K562 (cell line): ENCODE data around the gene ANKS3. TPM values are rescaled to one million over a fixed set of nuclear protein-coding genes. Genes with fewer than 3 reads are reported as not detected.

Experiments used
- ATAC-seq: fragments of 200-7000 bp; cut with Tn5 transposase; 3 replicates; pipeline ENCODE4 v1.9.1; 2020; ENCODE audit warnings: moderate library complexity
- BruUV-seq: library from RNA; stranded (reverse); fragments of 400-500 nt; replicated peaks from 2 replicates; lab custom pipeline; 2021; lab: Mats Ljungman, UMichigan
- CTCF ChIA-PET: fragments of 300-600 bp; formaldehyde crosslinking; extraction: SDS; loops from one replicate; lab custom pipeline; 2021; ENCODE audit warnings: low intra/inter-chr PET ratio; lab: Yijun Ruan, JAX
- POLR2A ChIA-PET: fragments of 300-600, 350-650 bp; sonication (Branson Sonifier 250); formaldehyde crosslinking; extraction: SDS; loops from one replicate; lab custom pipeline; 2021; ENCODE audit warnings: antibody characterized with exemption, inconsistent platforms; lab: Yijun Ruan, JAX
- DNase-seq, 4 experiments: peaks; one replicate each; pipeline versions ENCODE4 v3.0.0 to v3.0.0-alpha.2; 2011 to 2018; ENCODE audit warnings: low spot score in 3 of 4, mixed read lengths in 3 of 4; ENCODE audit errors: extremely low read depth in 1 of 4
- FAIRE-seq: peaks from 2 replicates; lab custom pipeline; 2011; peaks lifted over from hg19 to GRCh38; lab: Jason Lieb, UNC
- H2AFZ ChIP-seq: 2 replicates; pipeline ENCODE4 v1.6.0; 2011; ENCODE audit warnings: low read depth, low read length, control low read depth, inconsistent platforms
- H3K27ac ChIP-seq: fragments of 200-600 bp; 3 replicates; pipeline ENCODE4 v1.8.0; 2011; ENCODE audit warnings: low read depth, mild to moderate bottlenecking, control low read depth, inconsistent platforms, low read length, moderate library complexity, mixed read lengths; ENCODE audit errors: extremely low read depth
- H3K27me3 ChIP-seq, 2 experiments: fragments of 300-600 bp in 1 of 2; 2 replicates in 1 of 2; 3 replicates in 1 of 2; pipeline versions ENCODE4 v1.6.0 to v1.8.0; 2011; ENCODE audit warnings: inconsistent platforms in 2 of 2, low read length in 2 of 2, mild to moderate bottlenecking in 1 of 2, mixed read lengths in 1 of 2, moderate library complexity in 1 of 2; ENCODE audit not compliant: control insufficient read depth in 2 of 2, insufficient read depth in 2 of 2
- H3K36me3 ChIP-seq: fragments of 300-600 bp; 3 replicates; pipeline ENCODE4 v1.8.0; 2011; ENCODE audit warnings: mild to moderate bottlenecking, low read length, inconsistent platforms; ENCODE audit not compliant: control insufficient read depth, insufficient read depth
- H3K4me1 ChIP-seq, 2 experiments: fragments of 200-600 bp in 1 of 2; replicated peaks in 1 of 2; 2 replicates in 1 of 2; 3 replicates in 1 of 2; pipeline versions ENCODE4 v1.5.1 to v1.8.0; 2011; ENCODE audit warnings: inconsistent platforms in 2 of 2, low read length in 2 of 2, mild to moderate bottlenecking in 1 of 2, mixed read lengths in 1 of 2, moderate library complexity in 1 of 2; ENCODE audit not compliant: control insufficient read depth in 2 of 2, insufficient read depth in 2 of 2
- H3K4me2 ChIP-seq: 2 replicates; pipeline ENCODE4 v1.6.1; 2011; ENCODE audit warnings: low read length, control low read depth, inconsistent platforms, mixed read lengths; ENCODE audit not compliant: insufficient read depth
- H3K4me3 ChIP-seq: fragments of 200-600 bp; sonication (generic), shearing (Covaris generic); 2 replicates; pipeline ENCODE4 v1.5.1; 2016; ENCODE audit warnings: control low read depth, inconsistent platforms
- H3K79me2 ChIP-seq: fragments of 200-600 bp; 3 replicates; pipeline ENCODE4 v1.8.0; 2011; ENCODE audit warnings: low read length, inconsistent platforms; ENCODE audit not compliant: control insufficient read depth, insufficient read depth
- H3K9ac ChIP-seq, 2 experiments: 2 replicates each; pipeline versions ENCODE4 v1.6.0 to v1.6.1; 2011; ENCODE audit warnings: low read depth in 2 of 2, low read length in 2 of 2, control low read depth in 1 of 2, inconsistent platforms in 1 of 2, mild to moderate bottlenecking in 1 of 2, mixed read lengths in 1 of 2; ENCODE audit not compliant: insufficient read depth in 1 of 2
- H3K9me1 ChIP-seq: one replicate; pipeline ENCODE4 v1.6.0; 2011; ENCODE audit warnings: inconsistent platforms, mild to moderate bottlenecking, low read length, moderate library complexity; ENCODE audit not compliant: control insufficient read depth, insufficient read depth
- H3K9me3 ChIP-seq: replicated peaks from 2 replicates; pipeline ENCODE4 v1.5.1; 2011; ENCODE audit warnings: low read depth, low read length, inconsistent platforms; ENCODE audit not compliant: control insufficient read depth, insufficient read depth
- H4K20me1 ChIP-seq: replicated peaks from 2 replicates; pipeline ENCODE4 v1.6.1; 2011; ENCODE audit warnings: low read length, inconsistent platforms, mixed read lengths; ENCODE audit not compliant: control insufficient read depth, insufficient read depth
- BRCA1 ChIP-seq, 2 experiments: fragments of 450-650 bp in 1 of 2; sonication (generic) in 1 of 2; formaldehyde crosslinking in 1 of 2; IDR thresholded peaks; 2 replicates each; pipeline versions ENCODE4 v1.5.0 to v1.6.1; 2017 to 2020; ENCODE audit warnings: mild to moderate bottlenecking in 1 of 2, missing genetic modification reagents in 1 of 2
- FOXA1 ChIP-seq: fragments of 450-650 bp; IDR thresholded peaks from 2 replicates; pipeline ENCODE4 v1.6.1; 2016; ENCODE audit warnings: mild to moderate bottlenecking, borderline replicate concordance
- PHF20 ChIP-seq: fragments of 450-650 bp; IDR thresholded peaks from 2 replicates; pipeline ENCODE4 v1.6.1; 2018; ENCODE audit not compliant: partially characterized antibody
- PPARD ChIP-seq: fragments of 250-450 bp; sonication (Bioruptor Pico); IDR thresholded peaks from 2 replicates; pipeline ENCODE4 v1.8.0; 2022; ENCODE audit warnings: inconsistent platforms, mild to moderate bottlenecking, moderate library complexity
- RB1 ChIP-seq: fragments of 450-650 bp; IDR thresholded peaks from 2 replicates; pipeline ENCODE4 v1.6.1; 2017; ENCODE audit warnings: low read depth, mild to moderate bottlenecking
- RBBP5 ChIP-seq: fragments of 200-600 bp; sonication (generic); IDR thresholded peaks from 2 replicates; pipeline ENCODE4 v1.6.1; 2012; ENCODE audit warnings: borderline replicate concordance, mild to moderate bottlenecking, low read length, control low read depth, inconsistent platforms; ENCODE audit not compliant: insufficient read depth, poor library complexity, severe bottlenecking
- WGBS: fragments of 100-300 bp; shearing (Covaris generic); methylation state at CpG from one replicate; pipeline ENCODE4 v1.1.6; 2016; ENCODE audit warnings: low coverage, mixed read lengths; ENCODE audit not compliant: insufficient coverage; ENCODE audit errors: missing lambda C conversion rate; 5-methylcytosine and 5-hydroxymethylcytosine counted together
- in situ Hi-C: fragments of 300-500 bp; cut with MboI; formaldehyde crosslinking; loops from 4 replicates; pipeline ENCODE4 v1.15.0; 2018; ENCODE audit warnings: inconsistent platforms, mixed read lengths
- intact Hi-C: fragments of 100-400 bp; cut with micrococcal nuclease; formaldehyde crosslinking; loops from 2 replicates; pipeline ENCODE4 v1.14.2; 2022
- polyA plus RNA-seq, 8 experiments: library from polyadenylated mRNA; depleted of rRNA in 4 of 8; stranded (reverse) in 5 of 8; unstranded in 3 of 8; fragments of >200 nt; fragmentation: Nextera tagmentation in 2 of 8; fragmentation: Illumina TruSeq in 1 of 8; extraction: Ambion mirVana in 2 of 8; extraction: Trizol in 1 of 8; gene quantifications; 2 replicates each; pipeline versions ENCODE4 v1.2.1 to v1.2.3, GENCODE V29; 2011 to 2014; ENCODE audit warnings: inconsistent platforms in 1 of 8, missing spikeins in 1 of 8
- total RNA-seq, 7 experiments: library from RNA; depleted of rRNA in 6 of 7; stranded (reverse); fragments of >200 nt in 6 of 7; fragmentation: Illumina TruSeq in 2 of 7; extraction: Trizol in 2 of 7; gene quantifications; 2 replicates each; pipeline versions ENCODE4 v1.2.1 to v1.2.3, GENCODE V29; 2011 to 2021; ENCODE audit warnings: low replicate concordance in 1 of 7
- TF ChIP-seq, protein P1 (sequence below): sonication (generic); formaldehyde crosslinking; IDR thresholded peaks from 2 replicates; pipeline ENCODE4 v1.8.0; 2022; ENCODE audit warnings: missing genetic modification reagents, mild to moderate bottlenecking, borderline replicate concordance
- TF ChIP-seq, protein P2 (sequence below): fragments of 250-450 bp; sonication (Bioruptor Pico); IDR thresholded peaks from 2 replicates; pipeline ENCODE4 v1.4.0; 2020

The ANKS3 gene
- total and polyA plus RNA-seq, 9 of the 15 experiments (the other 6 are each of a cell fraction or from before 2014, with no cell fraction given) = 0.43 to 25.7 (median 14.8) TPM

DNA sequence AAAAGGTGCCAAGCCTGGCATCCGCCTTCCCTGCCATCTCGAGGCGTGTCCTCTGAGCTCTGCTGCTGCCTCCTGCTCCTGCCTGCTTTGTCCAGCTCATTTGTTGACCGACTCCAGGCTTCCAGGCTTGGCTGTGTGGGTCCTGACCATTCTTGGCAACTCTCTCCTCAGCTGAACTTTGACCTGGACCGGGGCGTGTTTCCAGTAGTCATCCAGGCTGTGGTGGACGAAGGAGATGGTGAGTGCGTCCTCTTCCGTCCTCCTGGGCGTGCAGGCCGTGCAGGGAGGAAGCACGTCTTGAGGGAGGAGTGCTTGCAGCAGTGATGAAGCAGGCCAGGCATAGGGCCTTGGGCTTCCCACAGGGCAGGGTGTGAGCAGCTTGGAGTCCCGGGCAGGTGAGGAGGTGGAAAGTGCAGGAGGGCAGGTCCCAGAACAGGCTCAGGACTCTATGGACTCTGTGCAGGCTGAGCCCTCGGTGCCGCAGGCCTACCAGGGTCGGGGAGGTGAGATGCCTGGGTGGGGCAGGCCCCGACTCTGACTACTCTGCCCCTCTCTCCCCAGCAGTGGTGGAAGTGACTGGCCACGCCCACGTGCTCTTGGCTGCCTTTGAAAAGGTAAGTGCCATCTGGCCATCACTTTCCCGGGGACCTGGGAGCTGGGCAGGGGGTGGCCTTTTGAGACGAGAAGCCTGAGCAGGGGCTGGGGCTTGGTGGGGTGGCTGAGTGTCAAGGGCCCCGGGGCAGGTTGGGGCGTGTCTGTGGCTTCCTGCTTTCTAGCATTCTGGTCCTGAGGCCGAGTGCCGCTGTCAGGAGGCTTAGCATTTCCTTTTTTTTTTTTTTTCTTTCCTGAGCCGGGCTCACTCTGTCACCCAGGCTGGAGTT is 69.3 kb downstream of the ANKS3 start:
- H4K20me1 ChIP-seq = no peaks in the 10 kb centered on the region; the same call in 1 of the 2 replicates
- in situ Hi-C loops (no loop called here), intact Hi-C loops (no loop called here)
- FAIRE-seq = no peak
- no peak overlapping the region for H2AFZ ChIP-seq
- no peak for DNase-seq
- ATAC-seq = no peak
- no peaks in the 10 kb centered on the region for H3K9me1 ChIP-seq
- H3K27ac ChIP-seq = no peak overlapping the region
- POLR2A ChIA-PET = interaction anchor here (0.6 kb wide), 3 partner anchors 11 to 797 kb away, joined by 3 read pairs; no protein-coding TSS in a partner anchor
- WGBS = 82% methylated on average over 14 of the region's 26 CpGs
- CTCF ChIA-PET = no interaction called here
- no peak overlapping the region for H3K4me2 ChIP-seq
- H3K9me3 ChIP-seq = no peaks in the 10 kb centered on the region
- H3K9ac ChIP-seq = peak overlapping the region in 1 of 2 experiments; percentile 42; a peak in 1 of 4 replicates
- BruUV-seq = no TSS peak
- no peaks in the 10 kb centered on the region for H3K79me2 ChIP-seq
- no peak overlapping the region for H3K4me3 ChIP-seq
- TF ChIP-seq PHF20 (no peak), RBBP5 (no peak), RB1 (no peak), PPARD (no peak), FOXA1 (no peak), BRCA1 (IDR thresholded peaks at IDR 0.05) (no peak), BRCA1 (CRISPR knock-in tag; IDR thresholded peaks at IDR 0.05) (no peak)
- TF ChIP-seq, protein P1, sequence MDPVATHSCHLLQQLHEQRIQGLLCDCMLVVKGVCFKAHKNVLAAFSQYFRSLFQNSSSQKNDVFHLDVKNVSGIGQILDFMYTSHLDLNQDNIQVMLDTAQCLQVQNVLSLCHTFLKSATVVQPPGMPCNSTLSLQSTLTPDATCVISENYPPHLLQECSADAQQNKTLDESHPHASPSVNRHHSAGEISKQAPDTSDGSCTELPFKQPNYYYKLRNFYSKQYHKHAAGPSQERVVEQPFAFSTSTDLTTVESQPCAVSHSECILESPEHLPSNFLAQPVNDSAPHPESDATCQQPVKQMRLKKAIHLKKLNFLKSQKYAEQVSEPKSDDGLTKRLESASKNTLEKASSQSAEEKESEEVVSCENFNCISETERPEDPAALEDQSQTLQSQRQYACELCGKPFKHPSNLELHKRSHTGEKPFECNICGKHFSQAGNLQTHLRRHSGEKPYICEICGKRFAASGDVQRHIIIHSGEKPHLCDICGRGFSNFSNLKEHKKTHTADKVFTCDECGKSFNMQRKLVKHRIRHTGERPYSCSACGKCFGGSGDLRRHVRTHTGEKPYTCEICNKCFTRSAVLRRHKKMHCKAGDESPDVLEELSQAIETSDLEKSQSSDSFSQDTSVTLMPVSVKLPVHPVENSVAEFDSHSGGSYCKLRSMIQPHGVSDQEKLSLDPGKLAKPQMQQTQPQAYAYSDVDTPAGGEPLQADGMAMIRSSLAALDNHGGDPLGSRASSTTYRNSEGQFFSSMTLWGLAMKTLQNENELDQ (CRISPR knock-in tag) = no peak
- TF ChIP-seq, protein P2, sequence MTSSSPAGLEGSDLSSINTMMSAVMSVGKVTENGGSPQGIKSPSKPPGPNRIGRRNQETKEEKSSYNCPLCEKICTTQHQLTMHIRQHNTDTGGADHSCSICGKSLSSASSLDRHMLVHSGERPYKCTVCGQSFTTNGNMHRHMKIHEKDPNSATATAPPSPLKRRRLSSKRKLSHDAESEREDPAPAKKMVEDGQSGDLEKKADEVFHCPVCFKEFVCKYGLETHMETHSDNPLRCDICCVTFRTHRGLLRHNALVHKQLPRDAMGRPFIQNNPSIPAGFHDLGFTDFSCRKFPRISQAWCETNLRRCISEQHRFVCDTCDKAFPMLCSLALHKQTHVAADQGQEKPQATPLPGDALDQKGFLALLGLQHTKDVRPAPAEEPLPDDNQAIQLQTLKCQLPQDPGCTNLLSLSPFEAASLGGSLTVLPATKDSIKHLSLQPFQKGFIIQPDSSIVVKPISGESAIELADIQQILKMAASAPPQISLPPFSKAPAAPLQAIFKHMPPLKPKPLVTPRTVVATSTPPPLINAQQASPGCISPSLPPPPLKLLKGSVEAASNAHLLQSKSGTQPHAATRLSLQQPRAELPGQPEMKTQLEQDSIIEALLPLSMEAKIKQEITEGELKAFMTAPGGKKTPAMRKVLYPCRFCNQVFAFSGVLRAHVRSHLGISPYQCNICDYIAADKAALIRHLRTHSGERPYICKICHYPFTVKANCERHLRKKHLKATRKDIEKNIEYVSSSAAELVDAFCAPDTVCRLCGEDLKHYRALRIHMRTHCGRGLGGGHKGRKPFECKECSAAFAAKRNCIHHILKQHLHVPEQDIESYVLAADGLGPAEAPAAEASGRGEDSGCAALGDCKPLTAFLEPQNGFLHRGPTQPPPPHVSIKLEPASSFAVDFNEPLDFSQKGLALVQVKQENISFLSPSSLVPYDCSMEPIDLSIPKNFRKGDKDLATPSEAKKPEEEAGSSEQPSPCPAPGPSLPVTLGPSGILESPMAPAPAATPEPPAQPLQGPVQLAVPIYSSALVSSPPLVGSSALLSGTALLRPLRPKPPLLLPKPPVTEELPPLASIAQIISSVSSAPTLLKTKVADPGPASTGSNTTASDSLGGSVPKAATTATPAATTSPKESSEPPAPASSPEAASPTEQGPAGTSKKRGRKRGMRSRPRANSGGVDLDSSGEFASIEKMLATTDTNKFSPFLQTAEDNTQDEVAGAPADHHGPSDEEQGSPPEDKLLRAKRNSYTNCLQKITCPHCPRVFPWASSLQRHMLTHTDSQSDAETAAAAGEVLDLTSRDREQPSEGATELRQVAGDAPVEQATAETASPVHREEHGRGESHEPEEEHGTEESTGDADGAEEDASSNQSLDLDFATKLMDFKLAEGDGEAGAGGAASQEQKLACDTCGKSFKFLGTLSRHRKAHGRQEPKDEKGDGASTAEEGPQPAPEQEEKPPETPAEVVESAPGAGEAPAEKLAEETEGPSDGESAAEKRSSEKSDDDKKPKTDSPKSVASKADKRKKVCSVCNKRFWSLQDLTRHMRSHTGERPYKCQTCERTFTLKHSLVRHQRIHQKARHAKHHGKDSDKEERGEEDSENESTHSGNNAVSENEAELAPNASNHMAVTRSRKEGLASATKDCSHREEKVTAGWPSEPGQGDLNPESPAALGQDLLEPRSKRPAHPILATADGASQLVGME = no peak
- TF ChIP-seq, all 486 proteins: peak for 0
- H3K36me3 ChIP-seq = peaks cover 60% of the 10 kb centered on the region
- H3K27me3 ChIP-seq = no peaks in the 10 kb centered on the region
- H3K4me1 ChIP-seq = peaks cover 0 to 24% of the 10 kb centered on the region in 2 experiments; a peak in 2 of 5 replicates
